Heart left ventricle (tissue), 16 donors: Measurements from ENCODE around the gene AGK. TPM values are rescaled to one million over a fixed set of nuclear protein-coding genes. Genes with fewer than 3 reads are reported as not detected.
"Not testable (repeated sequence)": the region's sequence is repeated elsewhere in the genome, so short reads cannot be mapped to it uniquely, and the experiment has no call there.

Source experiments
- ATAC-seq, 4 donors: fragments of 200-7000 bp; cut with Tn5 transposase; one replicate each; pipeline ENCODE4 v1.9.1; 2020 to 2022; ENCODE audit warnings: moderate library complexity in 4 of 4, mild to moderate bottlenecking in 3 of 4, moderate number of reproducible peaks in 1 of 4
- DNase-seq, 5 donors: peaks; one replicate each; pipeline ENCODE4 v3.0.0-alpha.2; 2020
- H3K27ac ChIP-seq, 12 donors: fragments of 200-600 bp; sonication (generic) in 4 of 12; one replicate each; pipeline versions ENCODE4 v1.5.0 to v1.8.0; 2016 to 2022; ENCODE audit warnings: mild to moderate bottlenecking in 2 of 12
- H3K27me3 ChIP-seq, 9 donors: fragments of 200-600 bp; sonication (generic) in 2 of 9; one replicate each; pipeline versions ENCODE4 v1.5.1 to v1.8.0; 2016 to 2022; ENCODE audit warnings: mild to moderate bottlenecking in 3 of 9
- H3K36me3 ChIP-seq, 9 donors: fragments of 200-600 bp; sonication (generic) in 2 of 9; one replicate each; pipeline versions ENCODE4 v1.5.0 to v1.8.0; 2018 to 2022; ENCODE audit warnings: mild to moderate bottlenecking in 2 of 9
- H3K4me1 ChIP-seq, 12 donors: fragments of 200-600 bp; sonication (generic) in 4 of 12; one replicate each; pipeline versions ENCODE4 v1.5.0 to v1.8.0; 2016 to 2022; ENCODE audit warnings: mild to moderate bottlenecking in 3 of 12
- H3K4me3 ChIP-seq, 12 donors: fragments of 200-600 bp; sonication (generic) in 4 of 12; one replicate each; pipeline versions ENCODE4 v1.5.0 to v1.8.0; 2017 to 2022; ENCODE audit warnings: mild to moderate bottlenecking in 9 of 12, moderate library complexity in 4 of 12
- H3K9me3 ChIP-seq, 12 donors: fragments of 200-600 bp; sonication (generic) in 4 of 12; one replicate each; pipeline versions ENCODE4 v1.5.0 to v1.8.0; 2016 to 2022; ENCODE audit warnings: mild to moderate bottlenecking in 1 of 12
- CTCF ChIP-seq, 12 donors: fragments of 200-600 bp; sonication (generic) in 4 of 12; IDR thresholded peaks; one replicate each; pipeline versions ENCODE4 v1.5.0 to v1.8.0; 2018 to 2022; ENCODE audit warnings: antibody characterized with exemption in 12 of 12, mild to moderate bottlenecking in 5 of 12
- POLR2A ChIP-seq, 2 donors: fragments of 450-650 bp; IDR thresholded peaks; one replicate each; pipeline ENCODE4 v1.6.1; 2017; ENCODE audit warnings: antibody characterized with exemption in 2 of 2, mild to moderate bottlenecking in 2 of 2, moderate library complexity in 2 of 2
- WGBS, 4 donors: extraction: QIAGEN DNeasy Blood & Tissue Kit in 2 of 4; methylation state at CpG; one replicate each; pipeline versions ENCODE4 v1.1.5 to v1.1.7; 2013 to 2018; 5-methylcytosine and 5-hydroxymethylcytosine counted together
- intact Hi-C, 10 donors: fragments of 100-400 bp; cut with DNase I; formaldehyde crosslinking; loops; one replicate each; pipeline versions ENCODE4 v1.11.1 to v1.14.2; 2022
- polyA plus RNA-seq, 2 donors: library from polyadenylated mRNA; stranded (reverse); fragments of 200-250 nt; gene quantifications; one replicate each; pipeline ENCODE4 v1.2.3, GENCODE V29; 2013
- total RNA-seq, 9 donors: library from RNA; depleted of rRNA in 2 of 9; stranded (reverse); fragments of >200 nt in 2 of 9; fragmentation: NEBNext Ultra II Directional in 3 of 9; extraction: Animal tissue kit (Norgen Biotek cat#: 25700) in 3 of 9; gene quantifications; one replicate each; pipeline versions ENCODE4 v1.1.0 to v1.2.4, GENCODE V29; 2016 to 2023
- donor health status: ischemic (EF 13 %, LVEDD 7.1; RV severe dilation, severe dysfunction).
- donor health status: healthy with polysubstance abuse.
- donor health status: DM: no; HTN: yes; CAD: no.
- donor health status: DM: no; HTN: no; CAD: no.
- donor health status: ischemic (EF 25% LVEDD 6.9; RV normal size, moderate dysfunction).
- donor health status: ischemic (EF 25% LVEDD 5.7; RV mildly dilated, moderate dysfunction).
- donor health status: healthy.
- donor health status: DM: yes; HTN: yes; CAD: no.
- donor health status: ischemic (EF 35%, LVEDD 5.7; RV mildly dilated, moderate dysfunction).
- donor health status: nonischemic (EF 11% LVEDD 7.7; RV severe dilation, severe dysfunction).
- donor health status: DM: yes; HTN: yes; CAD: no.
- donor health status: PGD.
- donor health status: ischemic (EF 29% LVEDD 5.4; RV normal size, mild dysfunction).
- donor health status: nonischemic (EF 23%, LVEDD 6.1; RV moderate dilation, normal function).

AGK gene
- total and polyA plus RNA-seq, 11 donors = 21.4 to 49.8 (median 37.9) TPM

GRCh38 chr7:141575654-141576448 is 24.6 kb downstream of the AGK start:
- H3K4me3 ChIP-seq = no peak overlapping the region
- no peak overlapping the region for H3K27ac ChIP-seq
- ATAC-seq (no peak), DNase-seq (no peak)
- TF ChIP-seq CTCF (IDR thresholded peaks at IDR 0.05) (no peak), POLR2A (IDR thresholded peaks at IDR 0.05) (no peak)
- intact Hi-C loops = no loop called here
- H3K36me3 ChIP-seq = peaks cover 0 to 9% (median 0%) of the 10 kb centered on the region in 9 donors
- H3K9me3 ChIP-seq = peaks cover 0 to 34% (median 5%) of the 10 kb centered on the region in 12 donors
- peaks cover 0 to 18% (median 0%) of the 10 kb centered on the region in 12 donors for H3K4me1 ChIP-seq
- H3K27me3 ChIP-seq = no peaks in the 10 kb centered on the region
- 93 to 99% (median 95%) methylated on average over 2 of the region's 2 CpGs for WGBS, 4 donors

- 92 to 98% (median 95%) methylated on average over 6 of the region's 6 CpGs for WGBS, 4 donors
- DNase-seq (no peak), ATAC-seq (no peak)
- no peak for TF ChIP-seq CTCF (IDR thresholded peaks at IDR 0.05)
- TF ChIP-seq POLR2A (IDR thresholded peaks at IDR 0.05) = no peak
- intact Hi-C loops = no loop called here
- Histone ChIP-seq H3K4me3 (no peak overlapping the region), H3K27me3 (no peaks in the 10 kb centered on the region), H3K9me3 (peaks cover 0 to 34% (median 5%) of the 10 kb centered on the region in 12 donors), H3K27ac (no peak overlapping the region), H3K36me3 (peaks cover 0 to 9% (median 0%) of the 10 kb centered on the region in 9 donors), H3K4me1 (peaks cover 0 to 12% (median 0%) of the 10 kb centered on the region in 12 donors)
Observed at GRCh38 chr7:141577043-141577839, 26.0 kb downstream of the AGK start.

- DNase-seq, H3K27ac ChIP-seq, ATAC-seq, H3K27me3 ChIP-seq, H3K36me3 ChIP-seq, H3K4me3 ChIP-seq, H3K4me1 ChIP-seq, intact Hi-C loops: not testable (repeated sequence)
- 78 to 87% (median 82%) methylated on average over 5 of the region's 5 CpGs for WGBS, 4 donors
- peaks cover 0 to 31% (median 5%) of the 10 kb centered on the region in 12 donors for H3K9me3 ChIP-seq
Observed at GRCh38 chr7:141579953-141580352, 28.7 kb downstream of the AGK start.

- DNase-seq, H3K27me3 ChIP-seq, H3K27ac ChIP-seq, ATAC-seq, H3K36me3 ChIP-seq, intact Hi-C loops, H3K4me3 ChIP-seq: not testable (repeated sequence)
- H3K4me1 ChIP-seq = peaks cover 0 to 18% (median 3%) of the 10 kb centered on the region in 12 donors
- H3K9me3 ChIP-seq = peaks cover 0 to 13% (median 2%) of the 10 kb centered on the region in 12 donors
- 50 to 81% (median 75%) methylated on average over 7 of the region's 7 CpGs for WGBS, 4 donors
Observed at GRCh38 chr7:141582063-141582462, 30.9 kb downstream of the AGK start.

- intact Hi-C loops = no loop called here
- no peaks in the 10 kb centered on the region for H3K27me3 ChIP-seq
- DNase-seq (no peak), ATAC-seq (no peak)
- peaks cover 0 to 4% (median 0%) of the 10 kb centered on the region in 12 donors for H3K9me3 ChIP-seq
- no peak overlapping the region for H3K27ac ChIP-seq
- peaks cover 0 to 4% (median 0%) of the 10 kb centered on the region in 9 donors for H3K36me3 ChIP-seq
- no peak overlapping the region for H3K4me3 ChIP-seq
- 74 to 80% (median 76%) methylated on average over 3 of the region's 3 CpGs for WGBS, 4 donors
- peaks cover 0 to 20% (median 4%) of the 10 kb centered on the region in 12 donors for H3K4me1 ChIP-seq
- no peak for TF ChIP-seq CTCF (IDR thresholded peaks at IDR 0.05)
- no peak for TF ChIP-seq POLR2A (IDR thresholded peaks at IDR 0.05)
Observed at GRCh38 chr7:141584935-141585334, 33.7 kb downstream of the AGK start.
